Dendritic cell treated with granulocyte-macrophage colony-stimulating factor and Interleukin-4, amounts not matched to agents 40 ng/mL and 50 ng/mL, for 4 days (primary cell): Measurements from ENCODE around the gene DNAH2.

Experiments used
- H3K27ac Mint-ChIP-seq: one replicate; pipeline ENCODE4 v1.8.0; 2022; ENCODE audit warnings: mild to moderate bottlenecking, mixed read lengths
- H3K27me3 Mint-ChIP-seq: one replicate; pipeline ENCODE4 v1.8.0; 2022; ENCODE audit warnings: mild to moderate bottlenecking, mixed read lengths
- H3K36me3 Mint-ChIP-seq: one replicate; pipeline ENCODE4 v1.8.0; 2022; ENCODE audit warnings: low read depth, mixed read lengths
- H3K4me1 Mint-ChIP-seq: one replicate; pipeline ENCODE4 v1.8.0; 2022; ENCODE audit warnings: low read depth, mixed read lengths
- H3K4me3 Mint-ChIP-seq: one replicate; pipeline ENCODE4 v1.8.0; 2022; ENCODE audit warnings: mild to moderate bottlenecking, moderate library complexity, mixed read lengths
- H3K9me3 Mint-ChIP-seq: one replicate; pipeline ENCODE4 v1.8.0; 2022; ENCODE audit warnings: mixed read lengths
- intact Hi-C: fragments of 100-400 bp; cut with micrococcal nuclease; formaldehyde crosslinking; loops from one replicate; pipeline ENCODE4 v1.15.0; 2022

DNAH2 gene

GRCh38 chr17:7727886-7728285, 10.3 kb downstream of the DNAH2 start:
- H3K4me3 Mint-ChIP-seq = no peak overlapping the region
- H3K27ac Mint-ChIP-seq = no peak overlapping the region
- no peaks in the 10 kb centered on the region for H3K9me3 Mint-ChIP-seq
- intact Hi-C loops = no loop called here
- H3K36me3 Mint-ChIP-seq = no peaks in the 10 kb centered on the region
- H3K27me3 Mint-ChIP-seq = peaks cover 11% of the 10 kb centered on the region
- H3K4me1 Mint-ChIP-seq = peaks cover 15% of the 10 kb centered on the region

- peak overlapping the region; percentile 69 for H3K27ac Mint-ChIP-seq
- peaks cover 15% of the 10 kb centered on the region for H3K4me1 Mint-ChIP-seq
- intact Hi-C loops = no loop called here
- H3K9me3 Mint-ChIP-seq = no peaks in the 10 kb centered on the region
- H3K4me3 Mint-ChIP-seq = no peak overlapping the region
- peaks cover 9% of the 10 kb centered on the region for H3K27me3 Mint-ChIP-seq
- H3K36me3 Mint-ChIP-seq = no peaks in the 10 kb centered on the region
Observed at GRCh38 chr17:7729816-7730215, 12.3 kb downstream of the DNAH2 start.

GRCh38 chr17:7732981-7733539, 15.5 kb downstream of the DNAH2 start:
- H3K9me3 Mint-ChIP-seq = no peaks in the 10 kb centered on the region
- H3K4me1 Mint-ChIP-seq = peaks cover 15% of the 10 kb centered on the region
- intact Hi-C loops = no loop called here
- H3K27ac Mint-ChIP-seq = no peak overlapping the region
- peaks cover 19% of the 10 kb centered on the region for H3K27me3 Mint-ChIP-seq
- no peaks in the 10 kb centered on the region for H3K36me3 Mint-ChIP-seq
- no peak overlapping the region for H3K4me3 Mint-ChIP-seq

DNA sequence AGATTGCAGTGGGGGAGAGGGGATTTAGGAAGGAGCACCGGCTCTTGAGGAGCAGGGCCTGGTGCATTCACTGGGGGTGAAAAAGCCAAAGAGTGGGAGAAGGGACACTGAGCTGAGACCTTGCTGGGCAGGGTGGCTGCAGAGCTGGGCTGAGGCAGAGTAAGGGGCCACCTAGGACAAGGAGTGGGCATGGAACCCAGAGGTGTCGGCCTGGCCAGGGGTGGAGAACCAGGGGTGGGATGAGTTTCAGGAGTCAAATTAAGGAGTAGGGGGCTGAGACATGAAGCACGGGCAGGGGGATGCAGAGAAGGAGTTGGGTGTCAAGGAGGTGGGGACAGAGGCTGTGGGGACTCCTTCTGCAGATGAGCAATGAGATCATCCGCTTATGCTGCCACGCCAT, 20.1 kb downstream of the DNAH2 start:
- H3K27me3 Mint-ChIP-seq = peaks cover 41% of the 10 kb centered on the region
- intact Hi-C loops = no loop called here
- no peaks in the 10 kb centered on the region for H3K9me3 Mint-ChIP-seq
- no peak overlapping the region for H3K27ac Mint-ChIP-seq
- H3K4me3 Mint-ChIP-seq = no peak overlapping the region
- H3K36me3 Mint-ChIP-seq = no peaks in the 10 kb centered on the region
- H3K4me1 Mint-ChIP-seq = peaks cover 5% of the 10 kb centered on the region

DNA sequence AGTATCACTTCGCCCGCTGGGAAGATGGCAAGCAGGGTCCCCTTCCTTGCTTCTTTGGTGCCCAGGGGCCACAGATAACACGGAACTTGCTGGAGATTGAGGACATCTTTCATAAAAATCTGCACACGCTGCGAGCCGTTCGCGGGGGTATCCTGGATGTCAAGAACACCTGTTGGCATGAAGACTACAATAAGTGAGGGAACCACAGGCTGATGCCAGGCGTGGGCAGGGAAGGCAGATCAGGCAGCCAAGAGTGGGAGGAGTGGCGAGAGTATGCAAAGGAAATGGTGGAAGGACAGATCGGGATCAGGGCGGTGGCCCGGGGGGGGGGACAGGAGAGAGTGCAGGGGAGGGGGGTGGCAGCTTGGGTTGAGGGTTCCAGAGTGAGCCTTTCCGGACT, 22.2 kb downstream of the DNAH2 start:
- intact Hi-C loops = loop anchor here (5.0 to 10.0 kb wide), 3 partner anchors 75 to 245 kb away; no protein-coding TSS in a partner anchor
- no peak overlapping the region for H3K27ac Mint-ChIP-seq
- no peak overlapping the region for H3K4me3 Mint-ChIP-seq
- no peaks in the 10 kb centered on the region for H3K9me3 Mint-ChIP-seq
- H3K4me1 Mint-ChIP-seq = peaks cover 5% of the 10 kb centered on the region
- H3K36me3 Mint-ChIP-seq = no peaks in the 10 kb centered on the region
- H3K27me3 Mint-ChIP-seq = peaks cover 33% of the 10 kb centered on the region

DNA sequence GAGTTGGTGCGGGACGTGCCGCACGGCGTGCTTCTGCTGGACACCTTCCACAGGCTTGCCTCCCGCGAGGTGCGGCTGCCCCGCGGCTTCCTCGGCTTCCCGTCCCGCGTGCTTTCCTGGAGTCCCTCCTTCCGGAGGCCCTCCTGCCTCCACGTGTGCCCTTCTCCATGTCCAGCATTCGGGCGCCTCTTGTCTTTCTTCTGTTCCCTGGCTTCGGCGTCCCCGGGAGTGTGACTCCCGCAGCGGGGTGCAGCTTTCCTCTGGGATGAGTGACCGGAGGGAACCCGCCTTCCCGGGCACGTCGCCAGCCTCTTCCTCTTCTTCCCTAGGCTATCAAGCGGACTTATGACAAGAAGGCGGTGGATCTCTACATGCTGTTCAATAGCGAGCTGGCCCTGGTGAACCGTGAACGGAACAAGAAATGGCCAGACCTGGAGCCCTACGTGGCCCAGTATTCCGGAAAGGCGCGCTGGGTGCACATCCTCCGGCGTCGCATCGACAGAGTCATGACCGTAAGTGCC, 23.0 kb downstream of the DNAH2 start:
- Mint-ChIP-seq H3K4me3 (no peak overlapping the region), H3K27me3 (peaks cover 32% of the 10 kb centered on the region), H3K27ac (no peak overlapping the region), H3K9me3 (no peaks in the 10 kb centered on the region), H3K4me1 (peaks cover 5% of the 10 kb centered on the region), H3K36me3 (no peaks in the 10 kb centered on the region)
- intact Hi-C loops = loop anchor here (5.0 to 10.0 kb wide), 3 partner anchors 74 to 244 kb away; no protein-coding TSS in a partner anchor

GRCh38 chr17:7742729-7743128, 25.2 kb downstream of the DNAH2 start:
- H3K4me3 Mint-ChIP-seq = no peak overlapping the region
- peaks cover 24% of the 10 kb centered on the region for H3K27me3 Mint-ChIP-seq
- H3K9me3 Mint-ChIP-seq = no peaks in the 10 kb centered on the region
- H3K27ac Mint-ChIP-seq = no peak overlapping the region
- peaks cover 5% of the 10 kb centered on the region for H3K4me1 Mint-ChIP-seq
- intact Hi-C loops = loop anchor here (5.0 to 10.0 kb wide), 3 partner anchors 72 to 242 kb away; no protein-coding TSS in a partner anchor
- H3K36me3 Mint-ChIP-seq = no peaks in the 10 kb centered on the region

DNA sequence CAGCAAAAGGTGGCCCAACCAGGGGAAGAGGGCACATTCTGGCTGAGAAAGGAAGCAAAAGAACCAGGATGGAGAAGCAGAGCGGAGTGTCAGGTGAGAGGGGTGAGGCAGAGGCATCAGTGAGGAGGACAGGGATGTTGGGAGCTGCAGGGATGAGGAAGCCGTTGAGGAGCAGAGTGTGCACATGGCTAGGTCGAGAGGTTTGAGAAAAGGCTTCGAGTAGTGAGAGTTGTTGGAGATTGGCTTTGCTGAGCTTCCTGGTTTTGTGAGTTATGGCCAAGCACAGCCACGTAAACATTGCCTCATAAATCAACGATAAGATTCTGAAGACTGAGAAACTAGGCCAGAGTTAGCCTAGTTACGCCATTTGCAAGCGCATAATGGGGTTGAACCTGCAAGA, 26.9 kb downstream of the DNAH2 start:
- Mint-ChIP-seq H3K4me3 (no peak overlapping the region), H3K36me3 (no peaks in the 10 kb centered on the region), H3K27me3 (peaks cover 17% of the 10 kb centered on the region), H3K9me3 (no peaks in the 10 kb centered on the region), H3K4me1 (peaks cover 5% of the 10 kb centered on the region), H3K27ac (no peak overlapping the region)
- intact Hi-C loops = loop anchor here (5.0 to 10.0 kb wide), 3 partner anchors 70 to 240 kb away; no protein-coding TSS in a partner anchor

GRCh38 chr17:7745748-7746470, 28.4 kb downstream of the DNAH2 start:
- Mint-ChIP-seq H3K4me3 (no peak overlapping the region), H3K4me1 (no peaks in the 10 kb centered on the region), H3K36me3 (peaks cover 7% of the 10 kb centered on the region), H3K27ac (no peak overlapping the region), H3K9me3 (peaks cover 11% of the 10 kb centered on the region), H3K27me3 (peaks cover 3% of the 10 kb centered on the region)
- intact Hi-C loops = loop anchor here (5.0 to 10.0 kb wide), 3 partner anchors 69 to 239 kb away; no protein-coding TSS in a partner anchor

GRCh38 chr17:7747635-7748071, 30.1 kb downstream of the DNAH2 start:
- Mint-ChIP-seq H3K36me3 (peaks cover 7% of the 10 kb centered on the region), H3K27ac (no peak overlapping the region), H3K27me3 (peaks cover 2% of the 10 kb centered on the region), H3K4me3 (no peak overlapping the region), H3K9me3 (peaks cover 11% of the 10 kb centered on the region), H3K4me1 (no peaks in the 10 kb centered on the region)
- intact Hi-C loops = loop anchor here (5.0 to 10.0 kb wide), 3 partner anchors 67 to 237 kb away; no protein-coding TSS in a partner anchor

DNA sequence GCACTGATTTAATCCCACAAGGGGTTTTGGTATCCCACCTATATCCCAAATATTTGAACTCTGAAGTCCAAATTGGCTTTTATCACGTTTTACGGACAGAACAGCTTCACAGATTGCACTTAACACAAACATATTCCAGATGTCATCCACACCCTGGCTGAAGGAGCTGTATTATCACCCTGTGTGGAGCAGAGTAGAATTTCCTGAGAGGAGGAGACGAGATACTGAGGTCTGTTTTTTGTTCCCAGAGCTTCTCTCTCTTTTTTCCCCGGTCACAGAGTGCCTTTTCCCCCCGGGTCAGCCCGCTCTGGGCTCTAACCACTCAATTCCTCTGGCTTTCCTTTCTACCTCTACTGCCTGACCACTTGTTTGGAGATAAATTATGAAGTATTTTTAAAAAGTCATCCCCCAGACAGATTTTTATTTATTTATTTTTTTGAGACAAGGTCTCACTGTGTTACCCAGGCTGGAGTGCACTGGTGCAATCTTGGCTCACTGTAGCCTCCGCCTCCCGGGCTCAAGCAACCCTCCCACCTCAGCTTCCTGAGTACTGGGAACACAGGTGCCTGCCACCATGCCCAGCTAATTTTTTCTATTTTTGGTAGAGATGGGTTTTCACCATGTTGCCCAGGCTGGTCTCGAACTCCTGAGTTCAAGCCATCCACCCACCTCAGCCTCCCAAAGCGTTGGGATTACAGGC, 30.7 kb downstream of the DNAH2 start:
- intact Hi-C loops = loop anchor here (5.0 to 10.0 kb wide), 3 partner anchors 67 to 237 kb away; no protein-coding TSS in a partner anchor
- H3K27me3 Mint-ChIP-seq = peaks cover 4% of the 10 kb centered on the region
- peaks cover 7% of the 10 kb centered on the region for H3K36me3 Mint-ChIP-seq
- H3K4me1 Mint-ChIP-seq = no peaks in the 10 kb centered on the region
- no peak overlapping the region for H3K27ac Mint-ChIP-seq
- H3K9me3 Mint-ChIP-seq = peaks cover 11% of the 10 kb centered on the region
- no peak overlapping the region for H3K4me3 Mint-ChIP-seq

DNA sequence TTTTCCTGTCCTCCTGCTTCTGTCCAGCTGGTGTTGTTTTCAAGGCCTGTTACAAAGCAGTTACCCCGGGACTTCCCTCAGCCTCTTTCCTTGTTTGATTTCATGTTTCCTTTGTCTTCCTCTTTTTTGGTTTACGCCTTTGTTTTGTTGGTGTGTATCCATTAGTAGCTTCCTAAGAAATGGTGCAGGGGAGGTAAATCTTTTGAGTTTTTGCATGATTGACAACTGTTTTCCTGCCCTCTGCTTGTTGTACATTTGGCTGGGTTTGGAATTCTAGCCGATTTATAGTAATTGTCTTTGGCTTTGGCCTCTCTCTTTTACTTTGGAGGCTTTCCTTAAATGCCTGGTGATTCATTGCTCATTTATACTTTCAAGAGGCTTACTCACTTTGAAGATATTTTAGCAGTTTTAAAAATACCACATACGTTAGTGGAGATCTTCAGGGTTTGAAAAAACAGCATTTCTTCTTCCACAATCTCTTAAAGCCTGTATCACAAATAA, 32.8 kb downstream of the DNAH2 start:
- Mint-ChIP-seq H3K9me3 (peaks cover 11% of the 10 kb centered on the region), H3K36me3 (peaks cover 7% of the 10 kb centered on the region), H3K4me1 (peaks cover 4% of the 10 kb centered on the region), H3K27ac (no peak overlapping the region), H3K4me3 (no peak overlapping the region), H3K27me3 (peaks cover 6% of the 10 kb centered on the region)
- intact Hi-C loops = no loop called here

- Mint-ChIP-seq H3K4me3 (no peak overlapping the region), H3K36me3 (peaks cover 7% of the 10 kb centered on the region), H3K4me1 (peaks cover 8% of the 10 kb centered on the region), H3K27ac (no peak overlapping the region), H3K9me3 (peaks cover 10% of the 10 kb centered on the region), H3K27me3 (peaks cover 11% of the 10 kb centered on the region)
- intact Hi-C loops = no loop called here
Observed at GRCh38 chr17:7754656-7755055, 37.1 kb downstream of the DNAH2 start.
